Stimulated activated CD4-positive, alpha-beta T cell treated with anti-CD3 and anti-CD28 coated beads, Interleukin-4, amount 100 ng/mL, for 4 hours (primary cell): ENCODE results near the gene RICTOR.

Source experiments
- DNase-seq, 2 experiments: peaks; one replicate each; pipeline ENCODE4 v3.0.0-alpha.2; 2020

The RICTOR gene

GRCh38 chr5:38931731-38932130 is 142.5 kb downstream of the RICTOR start:
- no peak for DNase-seq

GRCh38 chr5:38929838-38930237 is 144.4 kb downstream of the RICTOR start:
- no peak for DNase-seq

- no peak for DNase-seq
Observed at GRCh38 chr5:38927470-38927869, 146.7 kb downstream of the RICTOR start.

GRCh38 chr5:38926121-38926520 is 148.1 kb downstream of the RICTOR start:
- no peak for DNase-seq

- no peak for DNase-seq
Observed at GRCh38 chr5:38925154-38925925, 148.9 kb downstream of the RICTOR start.

GRCh38 chr5:38923661-38924451 is 150.3 kb downstream of the RICTOR start:
- DNase-seq: no peak

GRCh38 chr5:38922199-38922598 is 152.0 kb downstream of the RICTOR start:
- DNase-seq: peak in 1 of 2 experiments; percentile 33

- no peak for DNase-seq
Observed at GRCh38 chr5:38921174-38921573, 153.0 kb downstream of the RICTOR start.

- no peak for DNase-seq
Observed at GRCh38 chr5:38916802-38917201, 157.4 kb downstream of the RICTOR start.

- DNase-seq: no peak
Observed at GRCh38 chr5:38913714-38914113, 160.5 kb downstream of the RICTOR start.

GRCh38 chr5:38911933-38912332 is 162.3 kb downstream of the RICTOR start:
- no peak for DNase-seq

GRCh38 chr5:38906503-38906902 is 167.7 kb downstream of the RICTOR start:
- no peak for DNase-seq

GRCh38 chr5:38905516-38905915 is 168.7 kb downstream of the RICTOR start:
- no peak for DNase-seq

GRCh38 chr5:38899936-38900335 is 174.3 kb downstream of the RICTOR start:
- no peak for DNase-seq

GRCh38 chr5:38896760-38897159 is 177.4 kb downstream of the RICTOR start:
- DNase-seq: no peak

GRCh38 chr5:38892363-38892762 is 181.8 kb downstream of the RICTOR start:
- no peak for DNase-seq

GRCh38 chr5:38891563-38891962 is 182.6 kb downstream of the RICTOR start:
- DNase-seq: no peak

GRCh38 chr5:38889424-38889823 is 184.8 kb downstream of the RICTOR start:
- DNase-seq: no peak

- DNase-seq: no peak
Observed at GRCh38 chr5:38888041-38888440, 186.2 kb downstream of the RICTOR start.
